Measurements from ENCODE around the gene SIGLEC8. TPM values are rescaled to one million over a fixed set of nuclear protein-coding genes. Genes with fewer than 3 reads are reported as not detected.
"Not testable (repeated sequence)": the region's sequence is repeated elsewhere in the genome, so short reads cannot be mapped to it uniquely, and the experiment has no call there.

The SIGLEC8 gene
- total RNA-seq, 2 donors from 2014 or later = not detected

DNA sequence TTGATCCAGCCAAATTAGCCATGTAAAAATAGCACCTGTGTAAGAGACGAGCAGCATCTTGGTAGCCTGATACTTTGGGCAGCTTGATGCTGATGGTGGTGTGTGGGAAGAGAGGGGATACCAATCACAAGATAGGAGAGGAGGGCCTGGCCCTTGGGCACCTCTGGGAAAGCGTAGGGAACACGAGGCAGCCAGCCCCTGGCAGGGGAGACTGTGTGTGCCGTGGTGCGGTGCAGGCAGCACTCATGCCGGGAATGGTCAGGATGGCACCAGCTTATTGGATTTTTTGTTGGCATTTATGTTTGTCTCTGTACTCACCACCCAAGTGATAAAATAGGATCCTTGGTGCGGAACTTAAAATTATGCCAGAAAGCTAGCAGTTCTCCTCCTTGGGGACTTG, 10.2 kb downstream of the SIGLEC8 start:
- ATAC-seq (no peak), DNase-seq (no peak)
- Mint-ChIP-seq H3K36me3 (ENCODE audit: low read depth) (no peaks in the 10 kb centered on the region), H3K4me1 (peaks cover 11% of the 10 kb centered on the region), H3K4me3 (peak overlapping the region; percentile 84), H3K27me3 (no peaks in the 10 kb centered on the region), H3K27ac (peak overlapping the region; percentile 89)
- H3K9me3 ChIP-seq (ENCODE audit: control insufficient read depth, low read length, poor library complexity, severe bottlenecking) = peaks cover 4% of the 10 kb centered on the region

- H3K9me3 ChIP-seq (ENCODE audit: control insufficient read depth, low read length, poor library complexity, severe bottlenecking); H3K36me3 Mint-ChIP-seq (ENCODE audit: low read depth); H3K27me3 Mint-ChIP-seq; DNase-seq; H3K4me3 Mint-ChIP-seq; ATAC-seq: not testable (repeated sequence)
- peak overlapping the region; percentile 89 for H3K27ac Mint-ChIP-seq
- peaks cover 13% of the 10 kb centered on the region for H3K4me1 Mint-ChIP-seq
Measured at GRCh38 chr19:51447510-51447909, 10.7 kb downstream of the SIGLEC8 start.

DNA sequence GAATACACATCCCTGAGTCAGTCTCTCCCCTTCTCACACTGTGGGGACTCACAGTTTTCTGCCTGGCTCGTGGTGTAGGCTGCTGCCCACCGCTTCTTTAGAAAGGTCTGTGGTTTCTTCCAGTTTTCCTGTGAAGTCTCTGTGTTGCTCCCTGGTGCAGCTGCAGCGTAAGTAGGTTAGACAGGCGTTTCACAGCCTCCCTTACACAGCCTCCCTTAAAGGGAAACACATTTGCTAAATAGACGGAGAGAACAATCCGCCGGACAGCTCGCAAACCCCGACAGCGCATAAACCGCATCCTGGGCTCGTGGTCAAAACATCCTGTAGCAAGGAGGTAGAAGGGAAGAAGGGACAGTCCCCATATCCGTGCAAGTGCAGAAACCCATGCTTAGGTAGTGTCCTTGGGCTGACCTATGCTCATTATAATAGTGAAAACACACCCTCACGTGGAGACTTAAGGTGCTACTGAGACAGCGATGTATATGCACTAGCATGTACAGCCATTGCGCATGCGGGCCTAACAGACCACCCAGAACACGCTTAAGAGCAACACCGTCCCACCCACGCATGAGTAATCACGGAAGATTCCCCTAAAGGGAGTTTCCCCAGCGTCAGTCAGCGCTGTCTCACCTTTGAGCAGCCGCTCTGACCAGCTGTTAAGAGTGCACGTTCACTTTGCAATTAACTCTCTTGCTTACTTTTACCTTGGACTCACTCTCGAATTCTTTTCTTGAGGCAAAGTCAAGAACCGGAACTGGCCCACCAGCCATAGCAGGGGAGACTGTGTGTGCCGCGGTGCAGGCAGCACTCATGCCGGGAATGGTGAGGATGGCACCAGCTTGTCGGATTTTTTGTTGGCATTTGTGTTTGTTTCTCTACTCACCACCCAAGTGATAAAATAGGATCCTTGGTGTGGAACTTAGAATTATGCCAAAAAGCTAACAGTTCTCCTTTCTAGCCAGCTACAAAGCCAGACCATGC, 16.6 kb downstream of the SIGLEC8 start:
- DNase-seq (peak; percentile 44 to 67 (median 59)), ATAC-seq (peak; percentile 90)
- Mint-ChIP-seq H3K27ac (peak overlapping the region; percentile 94), H3K4me1 (peaks cover 24% of the 10 kb centered on the region), H3K36me3 (ENCODE audit: low read depth) (no peaks in the 10 kb centered on the region), H3K27me3 (peaks cover 15% of the 10 kb centered on the region), H3K4me3 (peak overlapping the region; percentile 88)
- no peaks in the 10 kb centered on the region for H3K9me3 ChIP-seq (ENCODE audit: control insufficient read depth, low read length, poor library complexity, severe bottlenecking)

DNA sequence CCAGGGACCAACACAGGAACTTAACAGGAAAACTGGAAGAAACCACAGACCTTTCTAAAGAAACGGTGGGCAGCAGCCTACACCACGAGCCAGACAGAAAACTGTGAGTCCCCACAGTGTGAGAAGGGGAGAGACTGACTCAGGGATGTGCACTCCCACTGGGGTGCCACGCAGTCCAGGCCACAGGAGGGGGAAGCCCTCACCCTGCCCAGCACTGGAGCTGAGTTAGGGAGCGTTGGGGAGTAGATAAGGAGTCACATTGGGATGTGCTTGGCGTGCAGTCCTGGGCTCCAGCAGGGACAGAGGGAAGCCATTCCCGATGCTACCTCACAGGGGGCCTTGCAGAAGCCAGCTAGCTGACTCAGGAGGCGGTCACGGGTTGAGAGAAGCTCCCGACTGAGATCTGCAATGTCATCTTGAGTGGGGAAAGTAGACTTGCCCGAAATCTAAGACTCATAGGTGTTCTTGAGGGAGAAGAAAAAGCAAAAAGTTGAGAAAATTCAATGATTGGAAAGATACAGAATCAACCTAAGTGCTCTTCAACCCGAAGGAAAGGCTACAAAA, 17.3 kb downstream of the SIGLEC8 start:
- ATAC-seq = no peak
- H3K27me3 Mint-ChIP-seq = peaks cover 22% of the 10 kb centered on the region

GRCh38 chr19:51440052-51440451, 18.2 kb downstream of the SIGLEC8 start:
- Mint-ChIP-seq H3K27ac (peak overlapping the region; percentile 94), H3K4me3 (no peak overlapping the region), H3K36me3 (ENCODE audit: low read depth) (no peaks in the 10 kb centered on the region), H3K27me3 (peaks cover 26% of the 10 kb centered on the region), H3K4me1 (peaks cover 24% of the 10 kb centered on the region)
- H3K9me3 ChIP-seq (ENCODE audit: control insufficient read depth, low read length, poor library complexity, severe bottlenecking) = no peaks in the 10 kb centered on the region
- ATAC-seq (no peak), DNase-seq (no peak)

More for the DNA sequence above, 17.3 kb downstream of the SIGLEC8 start:
- no peak for DNase-seq
- peaks cover 24% of the 10 kb centered on the region for H3K4me1 Mint-ChIP-seq
- peak overlapping the region; percentile 88 for H3K4me3 Mint-ChIP-seq
- H3K36me3 Mint-ChIP-seq (ENCODE audit: low read depth) = no peaks in the 10 kb centered on the region
- H3K9me3 ChIP-seq (ENCODE audit: control insufficient read depth, low read length, poor library complexity, severe bottlenecking) = no peaks in the 10 kb centered on the region
- H3K27ac Mint-ChIP-seq = peak overlapping the region; percentile 94

DNA sequence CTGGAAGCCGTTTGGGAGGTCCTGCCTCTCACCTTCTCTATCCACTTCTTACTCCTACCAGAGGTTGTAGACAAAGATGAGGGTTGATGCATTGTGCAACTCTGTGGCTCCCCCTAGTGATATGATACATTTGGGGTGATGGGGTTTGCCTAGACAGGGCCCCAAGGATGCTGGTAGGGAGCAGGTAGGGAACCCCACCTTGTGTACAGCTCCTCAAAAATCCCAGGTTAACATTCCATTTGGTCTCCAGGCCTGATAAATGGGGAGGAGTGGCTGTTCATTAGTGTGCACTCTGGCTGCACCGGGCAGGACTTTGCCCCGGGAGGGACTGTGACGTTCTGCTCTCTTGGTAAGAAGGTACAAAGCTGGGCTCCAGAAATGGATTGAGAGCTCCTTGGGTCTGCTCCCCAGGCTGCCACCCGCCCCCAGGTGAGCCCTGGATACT, 19.2 kb downstream of the SIGLEC8 start:
- ATAC-seq (no peak), DNase-seq (no peak)
- Mint-ChIP-seq H3K4me3 (no peak overlapping the region), H3K27me3 (peaks cover 26% of the 10 kb centered on the region), H3K27ac (peak overlapping the region; percentile 94), H3K4me1 (peaks cover 24% of the 10 kb centered on the region), H3K36me3 (ENCODE audit: low read depth) (no peaks in the 10 kb centered on the region)
- no peaks in the 10 kb centered on the region for H3K9me3 ChIP-seq (ENCODE audit: control insufficient read depth, low read length, poor library complexity, severe bottlenecking)

- no peak overlapping the region for H3K27ac Mint-ChIP-seq
- H3K4me3 Mint-ChIP-seq = no peak overlapping the region
- ATAC-seq (no peak), DNase-seq (no peak)
- peaks cover 11% of the 10 kb centered on the region for H3K4me1 Mint-ChIP-seq
- H3K36me3 Mint-ChIP-seq (ENCODE audit: low read depth) = no peaks in the 10 kb centered on the region
- no peaks in the 10 kb centered on the region for H3K9me3 ChIP-seq (ENCODE audit: control insufficient read depth, low read length, poor library complexity, severe bottlenecking)
- peaks cover 31% of the 10 kb centered on the region for H3K27me3 Mint-ChIP-seq
Measured at GRCh38 chr19:51434456-51434855, 23.8 kb downstream of the SIGLEC8 start.

GRCh38 chr19:51433043-51433442, 25.2 kb downstream of the SIGLEC8 start:
- H3K9me3 ChIP-seq (ENCODE audit: control insufficient read depth, low read length, poor library complexity, severe bottlenecking) = no peaks in the 10 kb centered on the region

DNA sequence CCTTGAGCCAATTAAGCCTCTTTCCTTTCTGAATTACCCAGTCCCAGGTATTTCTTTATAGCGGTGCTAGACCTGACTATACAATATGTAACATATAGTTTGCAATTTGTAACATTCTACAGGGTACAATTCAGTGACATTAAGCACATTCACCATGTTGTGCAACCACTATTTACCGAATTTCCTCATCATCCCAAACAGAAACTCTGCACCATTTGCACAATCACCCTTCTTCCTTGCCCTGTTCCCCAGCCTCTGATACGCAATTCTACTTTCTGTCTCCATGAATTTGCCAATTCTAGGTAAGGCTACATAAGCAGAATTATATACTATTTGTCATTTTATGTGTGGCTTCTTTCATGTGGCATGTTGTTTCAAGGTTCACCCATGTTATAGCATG, 27.1 kb downstream of the SIGLEC8 start:
- Mint-ChIP-seq H3K27ac (no peak overlapping the region), H3K4me1 (peaks cover 5% of the 10 kb centered on the region), H3K27me3 (peaks cover 23% of the 10 kb centered on the region), H3K36me3 (ENCODE audit: low read depth) (no peaks in the 10 kb centered on the region), H3K4me3 (no peak overlapping the region)
- ATAC-seq (no peak), DNase-seq (no peak)
- H3K9me3 ChIP-seq (ENCODE audit: control insufficient read depth, low read length, poor library complexity, severe bottlenecking) = no peaks in the 10 kb centered on the region

More at GRCh38 chr19:51433043-51433442, 25.2 kb downstream of the SIGLEC8 start:
- Mint-ChIP-seq H3K4me1 (peaks cover 5% of the 10 kb centered on the region), H3K27me3 (peaks cover 28% of the 10 kb centered on the region), H3K27ac (no peak overlapping the region), H3K36me3 (ENCODE audit: low read depth) (no peaks in the 10 kb centered on the region), H3K4me3 (no peak overlapping the region)
- DNase-seq (no peak), ATAC-seq (no peak)

DNA sequence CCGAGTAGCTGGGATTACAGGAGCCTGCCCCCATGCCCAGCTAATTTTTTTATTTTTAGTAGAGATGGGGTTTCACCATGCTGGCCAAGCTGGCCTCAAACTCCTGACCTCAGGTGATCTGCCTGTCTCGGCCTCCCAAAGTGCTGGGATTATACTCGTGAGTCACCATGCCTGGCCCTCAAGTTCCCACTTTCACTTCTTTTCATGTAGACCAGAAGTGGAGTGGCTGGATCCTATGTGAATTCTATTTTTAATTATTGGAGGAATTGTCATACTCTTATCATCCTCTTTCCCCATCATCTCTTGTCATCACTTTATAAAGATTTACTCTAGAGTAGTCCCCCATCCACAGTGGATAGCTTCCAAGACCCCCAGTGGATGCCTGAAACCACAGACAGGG, 28.0 kb downstream of the SIGLEC8 start:
- H3K9me3 ChIP-seq (ENCODE audit: control insufficient read depth, low read length, poor library complexity, severe bottlenecking) = no peaks in the 10 kb centered on the region
- no peak overlapping the region for H3K27ac Mint-ChIP-seq
- no peak for ATAC-seq

GRCh38 chr19:51427201-51427600, 31.1 kb downstream of the SIGLEC8 start:
- Mint-ChIP-seq H3K27ac (no peak overlapping the region), H3K4me3 (no peak overlapping the region), H3K4me1 (peaks cover 5% of the 10 kb centered on the region), H3K36me3 (ENCODE audit: low read depth) (no peaks in the 10 kb centered on the region), H3K27me3 (peaks cover 40% of the 10 kb centered on the region)
- no peaks in the 10 kb centered on the region for H3K9me3 ChIP-seq (ENCODE audit: control insufficient read depth, low read length, poor library complexity, severe bottlenecking)
- no peak for DNase-seq
- no peak for ATAC-seq

More for the DNA sequence above, 28.0 kb downstream of the SIGLEC8 start:
- Mint-ChIP-seq H3K36me3 (ENCODE audit: low read depth) (no peaks in the 10 kb centered on the region), H3K27me3 (peaks cover 21% of the 10 kb centered on the region), H3K4me3 (no peak overlapping the region), H3K4me1 (peaks cover 5% of the 10 kb centered on the region)
- DNase-seq = no peak

- Mint-ChIP-seq H3K27ac (peak overlapping the region; percentile 72), H3K4me3 (peak overlapping the region; percentile 22), H3K36me3 (ENCODE audit: low read depth) (no peaks in the 10 kb centered on the region), H3K27me3 (peaks cover 52% of the 10 kb centered on the region), H3K4me1 (peaks cover 3% of the 10 kb centered on the region)
- no peaks in the 10 kb centered on the region for H3K9me3 ChIP-seq (ENCODE audit: control insufficient read depth, low read length, poor library complexity, severe bottlenecking)
- DNase-seq (peak; percentile 68 to 84 (median 76)), ATAC-seq (peak; percentile 87)
Measured at GRCh38 chr19:51422053-51422448, 36.2 kb downstream of the SIGLEC8 start.

DNA sequence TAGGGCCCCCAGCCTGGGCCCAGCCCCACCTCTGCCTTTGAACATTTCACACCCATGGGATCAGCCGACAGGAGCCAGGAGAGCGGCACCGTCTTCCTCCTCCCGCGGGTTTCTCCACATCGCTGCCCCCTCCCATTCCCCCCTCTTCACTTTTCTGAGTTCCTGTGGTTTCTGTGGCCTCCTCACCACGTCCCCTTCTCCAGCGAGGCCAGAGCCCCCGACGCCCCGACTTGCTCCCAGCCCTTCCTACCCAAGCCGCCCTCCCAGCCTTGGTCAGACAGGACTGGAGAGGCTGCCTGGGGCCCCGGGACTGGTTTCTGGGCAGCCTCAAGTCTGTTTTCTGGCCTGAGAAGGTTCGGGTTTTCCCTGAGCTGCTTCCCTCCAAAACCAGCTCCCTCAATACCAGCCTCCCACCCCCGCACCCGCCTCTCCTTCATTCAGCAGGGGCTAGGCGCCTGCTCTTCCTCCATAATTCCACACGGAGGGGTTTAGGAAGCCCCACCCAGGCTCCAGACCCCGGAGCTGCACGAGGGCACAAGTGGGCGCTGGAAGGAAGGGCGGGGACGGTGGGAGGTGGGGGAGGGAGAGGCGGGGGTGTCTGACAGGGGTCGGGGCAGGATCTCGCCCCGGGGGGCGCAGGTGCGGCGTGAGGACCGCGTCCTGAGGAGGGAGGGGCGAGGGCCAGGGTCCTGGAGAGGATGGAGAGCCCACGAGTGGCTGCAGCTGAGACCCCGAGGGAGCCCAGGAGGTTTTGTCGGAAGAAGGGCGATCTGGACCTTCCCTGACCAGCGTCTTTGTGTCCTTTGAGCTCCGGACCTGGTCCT, 36.8 kb downstream of the SIGLEC8 start:
- H3K4me1 Mint-ChIP-seq = peaks cover 3% of the 10 kb centered on the region

More for the DNA sequence above, 36.8 kb downstream of the SIGLEC8 start:
- no peaks in the 10 kb centered on the region for H3K9me3 ChIP-seq (ENCODE audit: control insufficient read depth, low read length, poor library complexity, severe bottlenecking)
- Mint-ChIP-seq H3K27me3 (peaks cover 48% of the 10 kb centered on the region), H3K4me3 (peak overlapping the region; percentile 22), H3K27ac (peak overlapping the region; percentile 72), H3K36me3 (ENCODE audit: low read depth) (no peaks in the 10 kb centered on the region)
- DNase-seq = no peak
- no peak for ATAC-seq
